ENCODE measurements around the gene HOXA4. TPM values are rescaled to one million over a fixed set of nuclear protein-coding genes. Genes with fewer than 3 reads are reported as not detected.

The HOXA4 gene
- total RNA-seq, 8 experiments from 2014 or later: 1.1 to 31.6 (median 15.0) TPM

- Histone ChIP-seq H3K4me3 (peak overlapping the region; percentile 47 to 92 (median 69)), H3K4me1 (replicated peaks in 1 of 2) (peaks cover 28 to 71% of the 10 kb centered on the region in 2 donors), H3K27ac (peak overlapping the region; percentile 92 to 94)
- in situ Hi-C loops (cut with MboI; ENCODE audit: low pct_unique_long_range_greater_than_20kb in 2 of 9, low sequenced_read_pairs in 9 of 9, unreplicated experiment in 9 of 9): no loop called here
- WGBS, 10 experiments: 0 to 71% (median 69%) methylated on average over 2 to 4 of the region's 72 CpGs; no CpG with 5 or more reads in 7 of the 10 experiments
- ATAC-seq (replicated peaks in 6 of 8): peak; percentile 32 to 58 (median 40)
These were observed 623 bp downstream of the HOXA4 start for GRCh38 chr7:27129729-27130539.

GRCh38 chr7:27128776-27129728, 1.5 kb downstream of the HOXA4 start:
- H3K27ac ChIP-seq: peak overlapping the region; percentile 92 to 94
- in situ Hi-C loops (cut with MboI; ENCODE audit: low pct_unique_long_range_greater_than_20kb in 2 of 9, low sequenced_read_pairs in 9 of 9, unreplicated experiment in 9 of 9): no loop called here
- no peak for ATAC-seq (replicated peaks in 6 of 8)
- H3K4me1 ChIP-seq (replicated peaks in 1 of 2): peaks cover 25 to 70% of the 10 kb centered on the region in 2 donors
- peak overlapping the region; percentile 47 to 92 (median 69) for H3K4me3 ChIP-seq
- 1 to 100% (median 80%) methylated on average over 1 to 15 of the region's 28 CpGs; no CpG with 5 or more reads in 3 of the 10 experiments for WGBS, 10 experiments

GRCh38 chr7:27128034-27128433, 2.5 kb downstream of the HOXA4 start:
- Histone ChIP-seq H3K4me1 (replicated peaks in 1 of 2) (peaks cover 22 to 69% of the 10 kb centered on the region in 2 donors), H3K27ac (peak overlapping the region in 1 of 2 donors; percentile 94), H3K4me3 (peak overlapping the region in 4 of 5 donors; percentile 53 to 92 (median 75))
- in situ Hi-C loops (cut with MboI; ENCODE audit: low pct_unique_long_range_greater_than_20kb in 2 of 9, low sequenced_read_pairs in 9 of 9, unreplicated experiment in 9 of 9): no loop called here
- ATAC-seq (replicated peaks in 6 of 8): no peak
- WGBS, 10 experiments: 0 to 100% (median 23%) methylated on average over 1 to 2 of the region's 2 CpGs; no CpG with 5 or more reads in 1 of the 10 experiments

GRCh38 chr7:27126596-27127327, 3.8 kb downstream of the HOXA4 start:
- Histone ChIP-seq H3K27ac (peak overlapping the region; percentile 94 to 95), H3K4me3 (peak overlapping the region; percentile 8 to 69 (median 10)), H3K4me1 (replicated peaks in 1 of 2) (peaks cover 22 to 68% of the 10 kb centered on the region in 2 donors)
- 0 to 58% (median 0%) methylated on average over 1 to 3 of the region's 3 CpGs; no CpG with 5 or more reads in 1 of the 10 experiments for WGBS, 10 experiments
- in situ Hi-C loops (cut with MboI; ENCODE audit: low pct_unique_long_range_greater_than_20kb in 2 of 9, low sequenced_read_pairs in 9 of 9, unreplicated experiment in 9 of 9): no loop called here
- ATAC-seq (replicated peaks in 6 of 8): no peak

- 0 to 80% (median 47%) methylated on average over 2 to 5 of the region's 5 CpGs; no CpG with 5 or more reads in 3 of the 10 experiments for WGBS, 10 experiments
- in situ Hi-C loops (cut with MboI; ENCODE audit: low pct_unique_long_range_greater_than_20kb in 2 of 9, low sequenced_read_pairs in 9 of 9, unreplicated experiment in 9 of 9): no loop called here
- Histone ChIP-seq H3K4me1 (replicated peaks in 1 of 2) (peaks cover 22 to 76% of the 10 kb centered on the region in 2 donors), H3K27ac (peak overlapping the region; percentile 94 to 95), H3K4me3 (peak overlapping the region; percentile 10 to 69 (median 11))
- ATAC-seq (replicated peaks in 6 of 8): no peak
These were observed 4.6 kb downstream of the HOXA4 start for GRCh38 chr7:27125986-27126394.

GRCh38 chr7:27124902-27125689, 5.5 kb downstream of the HOXA4 start:
- WGBS, 10 experiments: 0 to 81% (median 20%) methylated on average over 1 to 8 of the region's 8 CpGs
- H3K27ac ChIP-seq: peak overlapping the region; percentile 94 to 95
- no peak for ATAC-seq (replicated peaks in 6 of 8)
- peak overlapping the region; percentile 41 to 87 (median 69) for H3K4me3 ChIP-seq
- in situ Hi-C loops (cut with MboI; ENCODE audit: low pct_unique_long_range_greater_than_20kb in 2 of 9, low sequenced_read_pairs in 9 of 9, unreplicated experiment in 9 of 9): loop anchor here in 1 of 9 experiments (25.0 kb wide), 1 partner anchor 263 kb away; the partner anchor contains the start of gene SKAP2
- peaks cover 23 to 83% of the 10 kb centered on the region in 2 donors for H3K4me1 ChIP-seq (replicated peaks in 1 of 2)

GRCh38 chr7:27124096-27124901, 6.3 kb downstream of the HOXA4 start:
- peak in 5 of 8 experiments; percentile 52 to 72 (median 61) for ATAC-seq (replicated peaks in 6 of 8)
- Histone ChIP-seq H3K27ac (peak overlapping the region; percentile 94 to 95), H3K4me3 (peak overlapping the region; percentile 41 to 87 (median 69)), H3K4me1 (replicated peaks in 1 of 2) (peaks cover 31 to 91% of the 10 kb centered on the region in 2 donors)
- in situ Hi-C loops (cut with MboI; ENCODE audit: low pct_unique_long_range_greater_than_20kb in 2 of 9, low sequenced_read_pairs in 9 of 9, unreplicated experiment in 9 of 9): loop anchor here in 1 of 9 experiments (25.0 kb wide), 1 partner anchor 262 kb away; the partner anchor contains the start of gene SKAP2
- WGBS, 10 experiments: 0 to 100% (median 1%) methylated on average over 1 to 22 of the region's 43 CpGs

- Histone ChIP-seq H3K27ac (peak overlapping the region; percentile 94 to 95), H3K4me1 (replicated peaks in 1 of 2) (peaks cover 33 to 91% of the 10 kb centered on the region in 2 donors), H3K4me3 (peak overlapping the region; percentile 41 to 87 (median 69))
- 0 to 94% (median 3%) methylated on average over 1 to 20 of the region's 26 CpGs; no CpG with 5 or more reads in 4 of the 10 experiments for WGBS, 10 experiments
- in situ Hi-C loops (cut with MboI; ENCODE audit: low pct_unique_long_range_greater_than_20kb in 2 of 9, low sequenced_read_pairs in 9 of 9, unreplicated experiment in 9 of 9): loop anchor here in 1 of 9 experiments (25.0 kb wide), 1 partner anchor 261 kb away; the partner anchor contains the start of gene SKAP2
- peak in 3 of 8 experiments; percentile 5 to 8 (median 7) for ATAC-seq (replicated peaks in 6 of 8)
These were observed 7.0 kb downstream of the HOXA4 start for GRCh38 chr7:27123477-27124053.

- in situ Hi-C loops (cut with MboI; ENCODE audit: low pct_unique_long_range_greater_than_20kb in 2 of 9, low sequenced_read_pairs in 9 of 9, unreplicated experiment in 9 of 9): loop anchor here in 1 of 9 experiments (25.0 kb wide), 1 partner anchor 261 kb away; the partner anchor contains the start of gene SKAP2
- H3K4me3 ChIP-seq: peak overlapping the region; percentile 41 to 87 (median 69)
- ATAC-seq (replicated peaks in 6 of 8): peak in 5 of 8 experiments; percentile 3 to 20 (median 15)
- WGBS, 10 experiments: 0 to 95% (median 12%) methylated on average over 1 to 9 of the region's 14 CpGs; no CpG with 5 or more reads in 3 of the 10 experiments
- H3K4me1 ChIP-seq (replicated peaks in 1 of 2): peaks cover 33 to 90% of the 10 kb centered on the region in 2 donors
- H3K27ac ChIP-seq: peak overlapping the region; percentile 94 to 95
These were observed 7.5 kb downstream of the HOXA4 start for GRCh38 chr7:27123007-27123476.
